GM15510 (cell line): Measurements from ENCODE around the gene NCK2.

Experiments
- POLR2A ChIP-seq: IDR thresholded peaks from 3 replicates; pipeline ENCODE4 v1.6.1; 2011; ENCODE audit warnings: borderline replicate concordance; ENCODE audit not compliant: insufficient read length; ENCODE audit errors: extremely low read depth

The NCK2 gene

GRCh38 chr2:105761931-105762515 lies 17.3 kb downstream of the NCK2 start:
- TF ChIP-seq POLR2A, result no peak

- no peak for TF ChIP-seq POLR2A
Observed at GRCh38 chr2:105763076-105763475, 18.4 kb downstream of the NCK2 start.

- TF ChIP-seq POLR2A, result no peak
Observed at GRCh38 chr2:105764059-105764458, 19.3 kb downstream of the NCK2 start.

GRCh38 chr2:105765415-105766299 lies 20.9 kb downstream of the NCK2 start:
- no peak for TF ChIP-seq POLR2A

- TF ChIP-seq POLR2A, result no peak
Observed at GRCh38 chr2:105766300-105766866, 21.7 kb downstream of the NCK2 start.

- no peak for TF ChIP-seq POLR2A
Observed at GRCh38 chr2:105768176-105768575, 23.5 kb downstream of the NCK2 start.

GRCh38 chr2:105768961-105769452 lies 24.3 kb downstream of the NCK2 start:
- no peak for TF ChIP-seq POLR2A

- TF ChIP-seq POLR2A, result no peak
Observed at GRCh38 chr2:105769504-105769903, 24.8 kb downstream of the NCK2 start.

- no peak for TF ChIP-seq POLR2A
Observed at GRCh38 chr2:105770149-105770548, 25.4 kb downstream of the NCK2 start.

GRCh38 chr2:105771836-105772235 lies 27.1 kb downstream of the NCK2 start:
- no peak for TF ChIP-seq POLR2A

GRCh38 chr2:105772362-105772761 lies 27.6 kb downstream of the NCK2 start:
- no peak for TF ChIP-seq POLR2A

GRCh38 chr2:105773568-105773967 lies 28.9 kb downstream of the NCK2 start:
- no peak for TF ChIP-seq POLR2A

GRCh38 chr2:105774781-105775337 lies 30.1 kb downstream of the NCK2 start:
- no peak for TF ChIP-seq POLR2A

- no peak for TF ChIP-seq POLR2A
Observed at GRCh38 chr2:105775809-105776559, 31.3 kb downstream of the NCK2 start.
